ENCODE results near the gene PPP1R1C.

DNA sequence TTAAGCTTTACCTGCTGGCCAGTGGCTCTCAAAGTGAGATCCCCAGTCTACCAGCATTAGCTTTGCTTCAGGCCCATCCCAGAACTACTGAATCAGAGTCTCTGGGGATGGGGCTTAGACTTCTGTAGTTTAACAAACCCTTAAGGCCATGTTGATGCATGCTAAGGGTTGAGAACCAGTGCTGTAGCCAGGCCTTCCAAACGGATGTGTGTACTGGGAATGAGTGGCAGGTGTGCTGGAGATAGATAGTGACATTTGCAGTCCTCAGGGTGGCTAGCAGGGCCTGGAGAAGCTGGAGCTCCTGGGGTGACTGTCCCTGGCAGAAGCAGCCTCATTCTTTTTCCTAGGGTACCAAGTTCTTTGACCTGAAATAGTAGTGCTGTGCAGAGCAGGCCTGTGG is 148.5 kb downstream of the PPP1R1C start:
- TF ChIP-seq, protein P1, sequence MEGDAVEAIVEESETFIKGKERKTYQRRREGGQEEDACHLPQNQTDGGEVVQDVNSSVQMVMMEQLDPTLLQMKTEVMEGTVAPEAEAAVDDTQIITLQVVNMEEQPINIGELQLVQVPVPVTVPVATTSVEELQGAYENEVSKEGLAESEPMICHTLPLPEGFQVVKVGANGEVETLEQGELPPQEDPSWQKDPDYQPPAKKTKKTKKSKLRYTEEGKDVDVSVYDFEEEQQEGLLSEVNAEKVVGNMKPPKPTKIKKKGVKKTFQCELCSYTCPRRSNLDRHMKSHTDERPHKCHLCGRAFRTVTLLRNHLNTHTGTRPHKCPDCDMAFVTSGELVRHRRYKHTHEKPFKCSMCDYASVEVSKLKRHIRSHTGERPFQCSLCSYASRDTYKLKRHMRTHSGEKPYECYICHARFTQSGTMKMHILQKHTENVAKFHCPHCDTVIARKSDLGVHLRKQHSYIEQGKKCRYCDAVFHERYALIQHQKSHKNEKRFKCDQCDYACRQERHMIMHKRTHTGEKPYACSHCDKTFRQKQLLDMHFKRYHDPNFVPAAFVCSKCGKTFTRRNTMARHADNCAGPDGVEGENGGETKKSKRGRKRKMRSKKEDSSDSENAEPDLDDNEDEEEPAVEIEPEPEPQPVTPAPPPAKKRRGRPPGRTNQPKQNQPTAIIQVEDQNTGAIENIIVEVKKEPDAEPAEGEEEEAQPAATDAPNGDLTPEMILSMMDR (IDR thresholded peaks at IDR 0.05; ENCODE audit: insufficient read depth, low read depth, low read length) = no peak
- TF ChIP-seq EZH2 (IDR thresholded peaks at IDR 0.05; ENCODE audit: insufficient read depth, low read length) = no peak
